ENCODE data around the gene SORCS2.

The SORCS2 gene

GRCh38 chr4:7328913-7329638, 136.7 kb downstream of the SORCS2 start:
- Histone ChIP-seq H3K27me3 (ENCODE audit: insufficient read depth, insufficient read length) (no peaks in the 10 kb centered on the region), H3K36me3 (ENCODE audit: insufficient read depth, insufficient read length, low read length) (no peaks in the 10 kb centered on the region), H3K9ac (ENCODE audit: insufficient read length, low read depth) (peak overlapping the region; percentile 36), H3K4me3 (ENCODE audit: insufficient read length, low read depth) (no peak overlapping the region), H3K9me3 (ENCODE audit: insufficient read depth, low read length) (no peaks in the 10 kb centered on the region), H3K4me1 (ENCODE audit: insufficient read depth, insufficient read length) (peaks cover 41% of the 10 kb centered on the region)
- no peak for DNase-seq (ENCODE audit: low read depth, low spot score)
- TF ChIP-seq SUZ12 (IDR thresholded peaks at IDR 0.05; ENCODE audit: extremely low read depth, insufficient read depth, insufficient read length): no peak
- no peak for TF ChIP-seq YY1 (IDR thresholded peaks at IDR 0.05; ENCODE audit: insufficient read depth, insufficient read length)
- TF ChIP-seq ZNF274 (IDR thresholded peaks at IDR 0.05; ENCODE audit: low read depth, low read length): no peak

GRCh38 chr4:7330031-7330596, 137.8 kb downstream of the SORCS2 start:
- Histone ChIP-seq H3K36me3 (ENCODE audit: insufficient read depth, insufficient read length, low read length) (no peaks in the 10 kb centered on the region), H3K4me3 (ENCODE audit: insufficient read length, low read depth) (no peak overlapping the region), H3K9me3 (ENCODE audit: insufficient read depth, low read length) (no peaks in the 10 kb centered on the region), H3K4me1 (ENCODE audit: insufficient read depth, insufficient read length) (peaks cover 44% of the 10 kb centered on the region), H3K27me3 (ENCODE audit: insufficient read depth, insufficient read length) (no peaks in the 10 kb centered on the region), H3K9ac (ENCODE audit: insufficient read length, low read depth) (no peak overlapping the region)
- DNase-seq (ENCODE audit: low read depth, low spot score): no peak
- TF ChIP-seq ZNF274 (IDR thresholded peaks at IDR 0.05; ENCODE audit: low read depth, low read length): no peak
- TF ChIP-seq SUZ12 (IDR thresholded peaks at IDR 0.05; ENCODE audit: extremely low read depth, insufficient read depth, insufficient read length): no peak
- TF ChIP-seq YY1 (IDR thresholded peaks at IDR 0.05; ENCODE audit: insufficient read depth, insufficient read length): no peak

GRCh38 chr4:7330811-7331681, 138.7 kb downstream of the SORCS2 start:
- H3K36me3 ChIP-seq (ENCODE audit: insufficient read depth, insufficient read length, low read length): no peaks in the 10 kb centered on the region
- no peak for DNase-seq (ENCODE audit: low read depth, low spot score)
- no peaks in the 10 kb centered on the region for H3K9me3 ChIP-seq (ENCODE audit: insufficient read depth, low read length)
- peak overlapping the region; percentile 24 for H3K9ac ChIP-seq (ENCODE audit: insufficient read length, low read depth)
- peaks cover 53% of the 10 kb centered on the region for H3K4me1 ChIP-seq (ENCODE audit: insufficient read depth, insufficient read length)
- no peak overlapping the region for H3K4me3 ChIP-seq (ENCODE audit: insufficient read length, low read depth)
- TF ChIP-seq ZNF274 (IDR thresholded peaks at IDR 0.05; ENCODE audit: low read depth, low read length): no peak
- no peak for TF ChIP-seq YY1 (IDR thresholded peaks at IDR 0.05; ENCODE audit: insufficient read depth, insufficient read length)
- TF ChIP-seq SUZ12 (IDR thresholded peaks at IDR 0.05; ENCODE audit: extremely low read depth, insufficient read depth, insufficient read length): no peak
- no peaks in the 10 kb centered on the region for H3K27me3 ChIP-seq (ENCODE audit: insufficient read depth, insufficient read length)

GRCh38 chr4:7331682-7332000, 139.3 kb downstream of the SORCS2 start:
- DNase-seq (ENCODE audit: low read depth, low spot score): no peak
- no peak overlapping the region for H3K4me3 ChIP-seq (ENCODE audit: insufficient read length, low read depth)
- no peak overlapping the region for H3K9ac ChIP-seq (ENCODE audit: insufficient read length, low read depth)
- no peaks in the 10 kb centered on the region for H3K27me3 ChIP-seq (ENCODE audit: insufficient read depth, insufficient read length)
- no peaks in the 10 kb centered on the region for H3K9me3 ChIP-seq (ENCODE audit: insufficient read depth, low read length)
- TF ChIP-seq SUZ12 (IDR thresholded peaks at IDR 0.05; ENCODE audit: extremely low read depth, insufficient read depth, insufficient read length): no peak
- no peak for TF ChIP-seq YY1 (IDR thresholded peaks at IDR 0.05; ENCODE audit: insufficient read depth, insufficient read length)
- no peak for TF ChIP-seq ZNF274 (IDR thresholded peaks at IDR 0.05; ENCODE audit: low read depth, low read length)
- no peaks in the 10 kb centered on the region for H3K36me3 ChIP-seq (ENCODE audit: insufficient read depth, insufficient read length, low read length)
- peaks cover 54% of the 10 kb centered on the region for H3K4me1 ChIP-seq (ENCODE audit: insufficient read depth, insufficient read length)

- peaks cover 51% of the 10 kb centered on the region for H3K4me1 ChIP-seq (ENCODE audit: insufficient read depth, insufficient read length)
- no peak overlapping the region for H3K4me3 ChIP-seq (ENCODE audit: insufficient read length, low read depth)
- DNase-seq (ENCODE audit: low read depth, low spot score): no peak
- no peak for TF ChIP-seq ZNF274 (IDR thresholded peaks at IDR 0.05; ENCODE audit: low read depth, low read length)
- no peak for TF ChIP-seq YY1 (IDR thresholded peaks at IDR 0.05; ENCODE audit: insufficient read depth, insufficient read length)
- no peak for TF ChIP-seq SUZ12 (IDR thresholded peaks at IDR 0.05; ENCODE audit: extremely low read depth, insufficient read depth, insufficient read length)
- no peaks in the 10 kb centered on the region for H3K9me3 ChIP-seq (ENCODE audit: insufficient read depth, low read length)
- H3K9ac ChIP-seq (ENCODE audit: insufficient read length, low read depth): no peak overlapping the region
- H3K36me3 ChIP-seq (ENCODE audit: insufficient read depth, insufficient read length, low read length): no peaks in the 10 kb centered on the region
- H3K27me3 ChIP-seq (ENCODE audit: insufficient read depth, insufficient read length): no peaks in the 10 kb centered on the region
These were observed 140.1 kb downstream of the SORCS2 start for GRCh38 chr4:7332216-7333023.

- no peak for DNase-seq (ENCODE audit: low read depth, low spot score)
- no peaks in the 10 kb centered on the region for H3K27me3 ChIP-seq (ENCODE audit: insufficient read depth, insufficient read length)
- no peaks in the 10 kb centered on the region for H3K9me3 ChIP-seq (ENCODE audit: insufficient read depth, low read length)
- H3K4me1 ChIP-seq (ENCODE audit: insufficient read depth, insufficient read length): peaks cover 51% of the 10 kb centered on the region
- no peak overlapping the region for H3K9ac ChIP-seq (ENCODE audit: insufficient read length, low read depth)
- no peak overlapping the region for H3K4me3 ChIP-seq (ENCODE audit: insufficient read length, low read depth)
- no peaks in the 10 kb centered on the region for H3K36me3 ChIP-seq (ENCODE audit: insufficient read depth, insufficient read length, low read length)
- TF ChIP-seq SUZ12 (IDR thresholded peaks at IDR 0.05; ENCODE audit: extremely low read depth, insufficient read depth, insufficient read length) (no peak), ZNF274 (IDR thresholded peaks at IDR 0.05; ENCODE audit: low read depth, low read length) (no peak), YY1 (IDR thresholded peaks at IDR 0.05; ENCODE audit: insufficient read depth, insufficient read length) (no peak)
These were observed 140.9 kb downstream of the SORCS2 start for GRCh38 chr4:7333024-7333780.
